CD4-positive, alpha-beta T cell (primary cell): Measurements from ENCODE around the gene FUT8. TPM values are rescaled to one million over a fixed set of nuclear protein-coding genes. Genes with fewer than 3 reads are reported as not detected.
"Not testable (repeated sequence)": the region's sequence is repeated elsewhere in the genome, so short reads cannot be mapped to it uniquely, and the experiment has no call there.

Experiments used
- ATAC-seq: fragments of 200-7000 bp; cut with Tn5 transposase; one replicate; pipeline ENCODE4 v1.10.0; 2022; ENCODE audit warnings: mild to moderate bottlenecking; ENCODE audit not compliant: poor library complexity
- CTCF ChIA-PET: fragments of 350-600 bp; sonication (Branson Sonifier 250); formaldehyde crosslinking; loops from one replicate; lab custom pipeline; 2021; ENCODE audit warnings: antibody characterized with exemption, inconsistent platforms; lab: Charles Lee
- POLR2A ChIA-PET: fragments of 350-600 bp; sonication (Branson Sonifier 250); formaldehyde crosslinking; loops from one replicate; lab custom pipeline; 2021; ENCODE audit warnings: antibody characterized with exemption, inconsistent platforms; lab: Charles Lee
- DNase-seq, 14 experiments: peaks; one replicate each; pipeline ENCODE4 v3.0.0-alpha.2; 2013 to 2020; ENCODE audit warnings: mixed read lengths in 2 of 14
- H3K27ac ChIP-seq, 2 donors: one replicate each; pipeline versions ENCODE4 v1.5.1 to v1.7.0; 2013; ENCODE audit warnings: low read length in 2 of 2, low read depth in 1 of 2, mild to moderate bottlenecking in 1 of 2
- H3K27me3 ChIP-seq, 2 experiments: 1 replicate in 1 of 2; 2 replicates in 1 of 2; pipeline versions ENCODE4 v1.6.1 to v1.7.0; 2013; ENCODE audit warnings: low read length in 2 of 2, control low read depth in 1 of 2, mild to moderate bottlenecking in 1 of 2, moderate library complexity in 1 of 2; ENCODE audit not compliant: insufficient read depth in 2 of 2, control insufficient read depth in 1 of 2
- H3K36me3 ChIP-seq: one replicate; pipeline ENCODE4 v1.6.1; 2013; ENCODE audit warnings: low read length, control low read depth; ENCODE audit not compliant: insufficient read depth
- H3K4me1 ChIP-seq: one replicate; pipeline ENCODE4 v1.6.1; 2013; ENCODE audit warnings: low read length, control low read depth; ENCODE audit not compliant: insufficient read depth
- H3K4me3 ChIP-seq: one replicate; pipeline ENCODE4 v1.5.1; 2013; ENCODE audit warnings: mild to moderate bottlenecking, low read length, moderate library complexity
- H3K9me3 ChIP-seq, 2 experiments: 1 replicate in 1 of 2; 2 replicates in 1 of 2; pipeline versions ENCODE4 v1.6.1 to v1.7.0; 2013; ENCODE audit warnings: low read length in 2 of 2, mild to moderate bottlenecking in 2 of 2, control low read depth in 1 of 2, moderate library complexity in 1 of 2; ENCODE audit not compliant: control insufficient read depth in 1 of 2, insufficient read depth in 1 of 2
- H3K27ac Mint-ChIP-seq: one replicate; pipeline ENCODE4 v1.8.0; 2020; ENCODE audit warnings: mixed read lengths
- H3K27me3 Mint-ChIP-seq: one replicate; pipeline ENCODE4 v1.8.0; 2021; ENCODE audit warnings: mixed read lengths
- H3K36me3 Mint-ChIP-seq: one replicate; pipeline ENCODE4 v1.8.0; 2021; ENCODE audit warnings: low read depth, mixed read lengths
- H3K4me1 Mint-ChIP-seq: one replicate; pipeline ENCODE4 v1.8.0; 2021; ENCODE audit warnings: low read depth, mixed read lengths
- H3K4me3 Mint-ChIP-seq: one replicate; pipeline ENCODE4 v1.8.0; 2020; ENCODE audit warnings: mild to moderate bottlenecking, mixed read lengths
- H3K9me3 Mint-ChIP-seq: one replicate; pipeline ENCODE4 v1.8.0; 2020; ENCODE audit warnings: mixed read lengths
- CTCF ChIP-seq: fragments of 200-600 bp; IDR thresholded peaks from one replicate; pipeline ENCODE4 v1.8.0; 2022; ENCODE audit warnings: antibody characterized with exemption, mild to moderate bottlenecking
- intact Hi-C, 2 experiments: fragments of 100-400 bp; cut with DNase I in 1 of 2; cut with micrococcal nuclease in 1 of 2; formaldehyde crosslinking; loops; one replicate each; pipeline versions ENCODE4 v1.15.1 to v1.9.0; 2023 to 2025; cut with DNase I, micrococcal nuclease
- total RNA-seq, 174 experiments: library from RNA in 2 of 174; stranded (reverse) in 2 of 174; gene quantifications; one replicate each; pipeline ENCODE4 v1.2.3 and lab custom pipeline; 2021 to 2026

FUT8 gene
- total RNA-seq, 2 experiments from 2014 or later: 31.3 to 39.1 TPM

GRCh38 chr14:65423982-65424381, 11.5 kb downstream of the FUT8 start:
- peaks cover 63% of the 10 kb centered on the region for H3K4me1 Mint-ChIP-seq
- Histone ChIP-seq H3K36me3 (no peaks in the 10 kb centered on the region), H3K4me1 (no peaks in the 10 kb centered on the region), H3K27me3 (no peaks in the 10 kb centered on the region), H3K27ac (no peak overlapping the region), H3K4me3 (no peak overlapping the region), H3K9me3 (no peaks in the 10 kb centered on the region)
- POLR2A ChIA-PET: interaction anchor here (1.8 kb wide), 1 partner anchor 12 kb away, joined by 5 read pairs; the partner anchor contains the start of gene FUT8
- H3K36me3 Mint-ChIP-seq: peaks cover 12% of the 10 kb centered on the region
- intact Hi-C loops: no loop called here
- H3K9me3 Mint-ChIP-seq: no peaks in the 10 kb centered on the region
- H3K27ac Mint-ChIP-seq: no peak overlapping the region
- TF ChIP-seq CTCF: no peak
- H3K27me3 Mint-ChIP-seq: no peaks in the 10 kb centered on the region
- ATAC-seq (no peak), DNase-seq (no peak)
- CTCF ChIA-PET: no interaction called here
- H3K4me3 Mint-ChIP-seq: no peak overlapping the region

- ChIA-PET CTCF (interaction anchor here (0.7 kb wide), 1 partner anchor 540 kb away, joined by 3 read pairs; no protein-coding TSS in a partner anchor), POLR2A (interaction anchor here (1.8 kb wide), 1 partner anchor 12 kb away, joined by 5 read pairs; the partner anchor contains the start of gene FUT8)
- DNase-seq (no peak), ATAC-seq (no peak)
- H3K36me3 ChIP-seq: no peaks in the 10 kb centered on the region
- no peak overlapping the region for H3K4me3 Mint-ChIP-seq
- H3K27me3 ChIP-seq: no peaks in the 10 kb centered on the region
- H3K9me3 Mint-ChIP-seq: no peaks in the 10 kb centered on the region
- peaks cover 63% of the 10 kb centered on the region for H3K4me1 Mint-ChIP-seq
- intact Hi-C loops: no loop called here
- peaks cover 12% of the 10 kb centered on the region for H3K36me3 Mint-ChIP-seq
- no peak for TF ChIP-seq CTCF
- no peak overlapping the region for H3K4me3 ChIP-seq
- no peak overlapping the region for H3K27ac ChIP-seq
- no peaks in the 10 kb centered on the region for H3K27me3 Mint-ChIP-seq
- H3K4me1 ChIP-seq: no peaks in the 10 kb centered on the region
- H3K27ac Mint-ChIP-seq: no peak overlapping the region
- no peaks in the 10 kb centered on the region for H3K9me3 ChIP-seq
Measured at GRCh38 chr14:65424531-65424930, 12.0 kb downstream of the FUT8 start.

GRCh38 chr14:65425885-65426284, 13.4 kb downstream of the FUT8 start:
- no peak for ATAC-seq
- H3K27ac ChIP-seq: no peak overlapping the region
- POLR2A ChIA-PET: interaction anchor here (0.6 to 1.8 kb wide), 3 partner anchors 13 to 233 kb away, joined by 3 to 5 read pairs (median 4); partner anchors contain the start of gene FUT8
- Mint-ChIP-seq H3K9me3 (no peaks in the 10 kb centered on the region), H3K4me3 (no peak overlapping the region), H3K36me3 (peaks cover 12% of the 10 kb centered on the region), H3K27ac (no peak overlapping the region), H3K27me3 (no peaks in the 10 kb centered on the region), H3K4me1 (peaks cover 65% of the 10 kb centered on the region)
- H3K4me1 ChIP-seq: no peaks in the 10 kb centered on the region
- no peaks in the 10 kb centered on the region for H3K9me3 ChIP-seq
- no peak for DNase-seq
- no peaks in the 10 kb centered on the region for H3K36me3 ChIP-seq
- TF ChIP-seq CTCF: no peak
- no peaks in the 10 kb centered on the region for H3K27me3 ChIP-seq
- intact Hi-C loops: no loop called here
- CTCF ChIA-PET: no interaction called here
- H3K4me3 ChIP-seq: no peak overlapping the region

- POLR2A ChIA-PET, H3K4me3 Mint-ChIP-seq: not testable (repeated sequence)
Measured at GRCh38 chr14:65426902-65427301, 14.4 kb downstream of the FUT8 start.

More at GRCh38 chr14:65426902-65427301, 14.4 kb downstream of the FUT8 start:
- H3K4me1 ChIP-seq, H3K9me3 Mint-ChIP-seq, ATAC-seq, H3K36me3 ChIP-seq, H3K27me3 ChIP-seq, H3K27me3 Mint-ChIP-seq, intact Hi-C loops, H3K9me3 ChIP-seq, H3K27ac ChIP-seq, CTCF ChIA-PET, H3K4me3 ChIP-seq, DNase-seq: not testable (repeated sequence)
- H3K4me1 Mint-ChIP-seq: peaks cover 63% of the 10 kb centered on the region
- peak overlapping the region; percentile 10 for H3K27ac Mint-ChIP-seq
- peaks cover 12% of the 10 kb centered on the region for H3K36me3 Mint-ChIP-seq
